Stimulated activated CD4-positive, alpha-beta T cell treated with anti-CD3 and anti-CD28 coated beads, Interleukin-15, amount 100 ng/mL, for 1 hour (primary cell): ENCODE measurements around the gene ADAM10.
"Not testable (repeated sequence)": the region's sequence is repeated elsewhere in the genome, so short reads cannot be mapped to it uniquely, and the experiment has no call there.

Source experiments
- DNase-seq, 2 donors: peaks; one replicate each; pipeline ENCODE4 v3.0.0-alpha.2; 2020; ENCODE audit warnings: low read depth in 1 of 2, low spot score in 1 of 2

ADAM10 gene

GRCh38 chr15:58678683-58679082, 70.8 kb downstream of the ADAM10 start:
- DNase-seq, result no peak

GRCh38 chr15:58677426-58677825, 72.1 kb downstream of the ADAM10 start:
- no peak for DNase-seq

GRCh38 chr15:58676766-58677165, 72.7 kb downstream of the ADAM10 start:
- DNase-seq, result no peak

GRCh38 chr15:58671186-58671585, 78.3 kb downstream of the ADAM10 start:
- no peak for DNase-seq

- DNase-seq, result no peak
Measured at GRCh38 chr15:58669108-58669507, 80.4 kb downstream of the ADAM10 start.

- DNase-seq, result no peak
Measured at GRCh38 chr15:58666957-58667356, 82.5 kb downstream of the ADAM10 start.

GRCh38 chr15:58665672-58666071, 83.8 kb downstream of the ADAM10 start:
- no peak for DNase-seq

GRCh38 chr15:58650102-58650501, 99.4 kb downstream of the ADAM10 start:
- no peak for DNase-seq

- DNase-seq, result no peak
Measured at GRCh38 chr15:58649175-58649574, 100.3 kb downstream of the ADAM10 start.

- no peak for DNase-seq
Measured at GRCh38 chr15:58643996-58644395, 105.5 kb downstream of the ADAM10 start.

GRCh38 chr15:58641660-58642059, 107.8 kb downstream of the ADAM10 start:
- no peak for DNase-seq

- DNase-seq, result no peak
Measured at GRCh38 chr15:58639992-58640391, 109.5 kb downstream of the ADAM10 start.

- DNase-seq, result no peak
Measured at GRCh38 chr15:58639002-58639756, 110.3 kb downstream of the ADAM10 start.

GRCh38 chr15:58632789-58633188, 116.7 kb downstream of the ADAM10 start:
- no peak for DNase-seq

GRCh38 chr15:58631319-58631718, 118.2 kb downstream of the ADAM10 start:
- no peak for DNase-seq

- DNase-seq, result no peak
Measured at GRCh38 chr15:58629625-58630024, 119.9 kb downstream of the ADAM10 start.

- no peak for DNase-seq
Measured at GRCh38 chr15:58628206-58628947, 121.1 kb downstream of the ADAM10 start.

GRCh38 chr15:58627701-58628100, 121.8 kb downstream of the ADAM10 start:
- no peak for DNase-seq

- no peak for DNase-seq
Measured at GRCh38 chr15:58627046-58627445, 122.5 kb downstream of the ADAM10 start.

- no peak for DNase-seq
Measured at GRCh38 chr15:58626378-58626777, 123.1 kb downstream of the ADAM10 start.

GRCh38 chr15:58622877-58623276, 126.6 kb downstream of the ADAM10 start:
- no peak for DNase-seq

- not testable (repeated sequence) for DNase-seq
Measured at GRCh38 chr15:58620268-58620667, 129.2 kb downstream of the ADAM10 start.

GRCh38 chr15:58616171-58616570, 133.3 kb downstream of the ADAM10 start:
- no peak for DNase-seq
